OCI-LY3 (cell line): ENCODE data around the gene SPNS3.

Experiments
- H2AFZ ChIP-seq: fragments of 200-600, 300-600 bp; shearing (Covaris generic); 2 replicates; pipeline ENCODE4 v1.6.0; 2014; ENCODE audit warnings: antibody characterized with exemption, low read depth, low read length
- H3K27ac ChIP-seq: fragments of 200-600, 300-600 bp; sonication (generic); 2 replicates; pipeline ENCODE4 v1.5.1; 2014; ENCODE audit warnings: mild to moderate bottlenecking, low read length, moderate library complexity, mixed read lengths
- H3K27me3 ChIP-seq: fragments of 200-600, 300-600 bp; sonication (generic); 2 replicates; pipeline ENCODE4 v1.6.1; 2014; ENCODE audit warnings: low read depth, low read length, mixed read lengths
- H3K36me3 ChIP-seq: fragments of 200-600, 300-600 bp; sonication (generic); replicated peaks from 2 replicates; pipeline ENCODE3; 2014; ENCODE audit warnings: low read depth, low read length, mixed read lengths
- H3K4me1 ChIP-seq: fragments of 300-600, 200-600 bp; sonication (generic); 2 replicates; pipeline ENCODE4 v1.6.1; 2014; ENCODE audit warnings: low read length, mixed read lengths
- H3K4me2 ChIP-seq: fragments of 200-600, 300-600 bp; sonication (generic); 2 replicates; pipeline ENCODE4 v1.6.1; 2014; ENCODE audit warnings: low read length, mixed read lengths
- H3K4me3 ChIP-seq: fragments of 300-600, 200-600 bp; sonication (generic); 2 replicates; pipeline ENCODE4 v1.5.1; 2014; ENCODE audit warnings: antibody characterized with exemption, mild to moderate bottlenecking, low read length, moderate library complexity
- H3K79me2 ChIP-seq: fragments of 300-600, 200-600 bp; shearing (Covaris generic); 2 replicates; pipeline ENCODE4 v1.6.1; 2014; ENCODE audit warnings: mild to moderate bottlenecking, low read length, mixed read lengths
- H3K9ac ChIP-seq: fragments of 300-600, 200-600 bp; shearing (Covaris generic); 2 replicates; pipeline ENCODE4 v1.6.0; 2014; ENCODE audit warnings: mild to moderate bottlenecking, low read length, moderate library complexity
- H3K9me3 ChIP-seq: fragments of 200-600, 300-600 bp; shearing (Covaris generic); 2 replicates; pipeline ENCODE4 v1.6.1; 2014; ENCODE audit warnings: low read length, mixed read lengths; ENCODE audit not compliant: insufficient read depth
- H4K20me1 ChIP-seq: fragments of 200-600, 300-600 bp; sonication (generic); 2 replicates; pipeline ENCODE4 v1.6.1; 2016; ENCODE audit warnings: low read length, mixed read lengths; ENCODE audit not compliant: insufficient read depth
- CTCF ChIP-seq: fragments of 200-600, 300-600 bp; sonication (generic); IDR thresholded peaks from 2 replicates; pipeline ENCODE4 v1.5.1; 2014; ENCODE audit warnings: antibody characterized with exemption, low read length, low read depth
- EZH2phosphoT487 ChIP-seq: fragments of 200-600 bp; shearing (Covaris generic); IDR thresholded peaks from 2 replicates; pipeline ENCODE4 v1.6.1; 2018; ENCODE audit warnings: antibody characterized with exemption, mixed run types, low read depth

Gene SPNS3

GRCh38 chr17:4497101-4497824 is 63.5 kb downstream of the SPNS3 start:
- H3K4me2 ChIP-seq, result peak overlapping the region; percentile 91
- H3K27me3 ChIP-seq, result no peaks in the 10 kb centered on the region
- H3K9ac ChIP-seq, result peak overlapping the region; percentile 67
- no peak for TF ChIP-seq EZH2phosphoT487
- no peak for TF ChIP-seq CTCF
- H2AFZ ChIP-seq, result no peak overlapping the region
- H3K9me3 ChIP-seq, result no peaks in the 10 kb centered on the region
- H3K4me1 ChIP-seq, result peaks cover 36% of the 10 kb centered on the region
- H3K36me3 ChIP-seq, result no peaks in the 10 kb centered on the region
- H3K79me2 ChIP-seq, result no peaks in the 10 kb centered on the region
- peak overlapping the region; percentile 69 for H3K4me3 ChIP-seq
- H4K20me1 ChIP-seq, result no peaks in the 10 kb centered on the region
- H3K27ac ChIP-seq, result peak overlapping the region; percentile 89

- H3K36me3 ChIP-seq, result no peaks in the 10 kb centered on the region
- peaks cover 24% of the 10 kb centered on the region for H3K4me1 ChIP-seq
- no peaks in the 10 kb centered on the region for H3K79me2 ChIP-seq
- no peaks in the 10 kb centered on the region for H3K27me3 ChIP-seq
- no peak within 1 kb of the TSS for H2AFZ ChIP-seq
- no peaks in the 10 kb centered on the region for H3K9me3 ChIP-seq
- peak within 1 kb of the TSS; percentile 69 for H3K4me3 ChIP-seq
- H4K20me1 ChIP-seq, result no peaks in the 10 kb centered on the region
- H3K27ac ChIP-seq, result peak within 1 kb of the TSS; percentile 89
- peak within 1 kb of the TSS; percentile 67 for H3K9ac ChIP-seq
- TF ChIP-seq CTCF (no peak), EZH2phosphoT487 (no peak)
- peak within 1 kb of the TSS; percentile 91 for H3K4me2 ChIP-seq
These were observed 65.0 kb downstream of the SPNS3 start, which contains the start of gene SPNS2 for GRCh38 chr17:4498461-4499397. SPNS2 (plus strand) TSS chr17:4498881; CDS start chr17:4499048, 167 bp downstream.

GRCh38 chr17:4499431-4500190 is 65.9 kb downstream of the SPNS3 start:
- TF ChIP-seq CTCF, result no peak
- TF ChIP-seq EZH2phosphoT487, result no peak
- no peak overlapping the region for H3K9ac ChIP-seq
- H4K20me1 ChIP-seq, result no peaks in the 10 kb centered on the region
- H3K79me2 ChIP-seq, result no peaks in the 10 kb centered on the region
- no peak overlapping the region for H3K27ac ChIP-seq
- H3K36me3 ChIP-seq, result no peaks in the 10 kb centered on the region
- H3K4me1 ChIP-seq, result peaks cover 24% of the 10 kb centered on the region
- no peaks in the 10 kb centered on the region for H3K9me3 ChIP-seq
- no peak overlapping the region for H2AFZ ChIP-seq
- H3K27me3 ChIP-seq, result no peaks in the 10 kb centered on the region
- H3K4me2 ChIP-seq, result no peak overlapping the region
- H3K4me3 ChIP-seq, result no peak overlapping the region
